Psoas muscle (tissue), 8 donors: ENCODE results near the gene ITGB5. TPM values are rescaled to one million over a fixed set of nuclear protein-coding genes. Genes with fewer than 3 reads are reported as not detected.
A peak's percentile ranks its signal among the peaks of the same experiment; 100 is the strongest.

ENCODE experiments used
- ATAC-seq, 4 donors: fragments of 200-7000 bp; cut with Tn5 transposase; one replicate each; pipeline ENCODE4 v1.9.1; 2020; ENCODE audit warnings: moderate library complexity in 3 of 4, mild to moderate bottlenecking in 2 of 4
- DNase-seq, 2 donors: peaks; one replicate each; pipeline ENCODE4 v3.0.0-alpha.2; 2020
- H3K27ac ChIP-seq: fragments of 200-600 bp; one replicate; pipeline ENCODE4 v1.8.0; 2022
- H3K27me3 ChIP-seq, 3 donors: fragments of 200-600 bp in 1 of 3; one replicate each; pipeline versions ENCODE4 v1.6.1 to v1.8.0; 2013 to 2022; ENCODE audit warnings: low read length in 2 of 3, mild to moderate bottlenecking in 2 of 3, moderate library complexity in 1 of 3; ENCODE audit not compliant: insufficient read depth in 3 of 3
- H3K36me3 ChIP-seq, 2 donors: fragments of 200-600 bp in 1 of 2; one replicate each; pipeline versions ENCODE4 v1.6.1 to v1.8.0; 2013 to 2022; ENCODE audit warnings: low read depth in 1 of 2, mild to moderate bottlenecking in 1 of 2, moderate library complexity in 1 of 2; ENCODE audit not compliant: insufficient read depth in 1 of 2
- H3K4me1 ChIP-seq: fragments of 200-600 bp; one replicate; pipeline ENCODE4 v1.8.0; 2022
- H3K4me3 ChIP-seq: fragments of 200-600 bp; one replicate; pipeline ENCODE4 v1.8.0; 2022; ENCODE audit warnings: mild to moderate bottlenecking
- H3K9me3 ChIP-seq: fragments of 200-600 bp; one replicate; pipeline ENCODE4 v1.8.0; 2022
- CTCF ChIP-seq: fragments of 200-600 bp; IDR thresholded peaks from one replicate; pipeline ENCODE4 v1.8.0; 2022; ENCODE audit warnings: antibody characterized with exemption
- WGBS, 3 donors: extraction: QIAGEN DNeasy Blood & Tissue Kit; methylation state at CpG; one replicate each; pipeline versions ENCODE4 v1.1.6 to v1.1.7; 2013; 5-methylcytosine and 5-hydroxymethylcytosine counted together
- intact Hi-C, 2 donors: fragments of 100-400 bp; cut with DNase I; formaldehyde crosslinking; loops; one replicate each; pipeline versions ENCODE4 v1.11.0 to v1.14.2; 2022
- polyA plus RNA-seq, 3 donors: library from polyadenylated mRNA; stranded (reverse); fragments of 200-250 nt; gene quantifications; one replicate each; pipeline ENCODE4 v1.2.3, GENCODE V29; 2013
- total RNA-seq, 4 donors: library from RNA; stranded (reverse); fragmentation: NEBNext Ultra II Directional in 2 of 4; extraction: Animal tissue kit (Norgen Biotek cat#: 25700) in 2 of 4; gene quantifications; one replicate each; pipeline versions ENCODE4 v1.2.1 to v1.2.4, GENCODE V29; 2021 to 2023
- donor health status: healthy with polysubstance abuse.
- donor health status: DM: no; HTN: no; CAD: no; lungs with moderate emphysema.
- donor health status: Bipolar disorder and iron deficiency.
- donor health status: healthy.
- donor health status: DM: yes; HTN: yes; CAD: no.
- donor health status: DM: no; HTN: no; CAD: no.
- donor health status: DM: no; HTN: no; CAD: no.
- donor health status: DM: yes; HTN: yes; CAD: no.

The ITGB5 gene
- total and polyA plus RNA-seq, 7 donors: 19.3 to 61.5 (median 37.5) TPM

- ATAC-seq (peak; percentile 51 to 73 (median 62)), DNase-seq (peak; percentile 49 to 78)
- Histone ChIP-seq H3K4me1 (peaks cover 43% of the 10 kb centered on the region), H3K27me3 (no peaks in the 10 kb centered on the region), H3K27ac (no peak overlapping the region), H3K9me3 (no peaks in the 10 kb centered on the region), H3K4me3 (no peak overlapping the region), H3K36me3 (peaks cover 0 to 39% of the 10 kb centered on the region in 2 donors)
- WGBS, 3 donors: 46 to 58% (median 53%) methylated on average over 10 of the region's 10 CpGs
- intact Hi-C loops: no loop called here
- TF ChIP-seq CTCF: no peak
Measured at GRCh38 chr3:124770336-124771082, 116.7 kb downstream of the ITGB5 start.

GRCh38 chr3:124769462-124769861 lies 117.7 kb downstream of the ITGB5 start:
- 92 to 94% (median 94%) methylated on average over 9 of the region's 9 CpGs for WGBS, 3 donors
- H3K4me1 ChIP-seq: peaks cover 36% of the 10 kb centered on the region
- peaks cover 0 to 50% of the 10 kb centered on the region in 2 donors for H3K36me3 ChIP-seq
- H3K27me3 ChIP-seq: no peaks in the 10 kb centered on the region
- no peak for TF ChIP-seq CTCF
- ATAC-seq (no peak), DNase-seq (peak in 1 of 2 donors; percentile 31)
- intact Hi-C loops: no loop called here
- no peak overlapping the region for H3K27ac ChIP-seq
- H3K9me3 ChIP-seq: no peaks in the 10 kb centered on the region
- no peak overlapping the region for H3K4me3 ChIP-seq

GRCh38 chr3:124768812-124769211 lies 118.4 kb downstream of the ITGB5 start:
- H3K27ac ChIP-seq: no peak overlapping the region
- DNase-seq (peak in 1 of 2 donors; percentile 55), ATAC-seq (peak; percentile 28 to 57 (median 40))
- H3K4me3 ChIP-seq: no peak overlapping the region
- H3K27me3 ChIP-seq: no peaks in the 10 kb centered on the region
- intact Hi-C loops: no loop called here
- peaks cover 0 to 56% of the 10 kb centered on the region in 2 donors for H3K36me3 ChIP-seq
- WGBS, 3 donors: 78 to 88% (median 87%) methylated on average over 7 of the region's 7 CpGs
- H3K4me1 ChIP-seq: peaks cover 30% of the 10 kb centered on the region
- no peaks in the 10 kb centered on the region for H3K9me3 ChIP-seq
- peak; percentile 32 for TF ChIP-seq CTCF

GRCh38 chr3:124767691-124768090 lies 119.5 kb downstream of the ITGB5 start:
- intact Hi-C loops: no loop called here
- no peak for TF ChIP-seq CTCF
- Histone ChIP-seq H3K27me3 (no peaks in the 10 kb centered on the region), H3K4me3 (no peak overlapping the region), H3K9me3 (no peaks in the 10 kb centered on the region), H3K4me1 (peaks cover 23% of the 10 kb centered on the region), H3K36me3 (peaks cover 0 to 67% of the 10 kb centered on the region in 2 donors), H3K27ac (no peak overlapping the region)
- DNase-seq (peak in 1 of 2 donors; percentile 18), ATAC-seq (no peak)
- 92 to 98% (median 96%) methylated on average over 6 of the region's 6 CpGs for WGBS, 3 donors

- TF ChIP-seq CTCF: no peak
- H3K27me3 ChIP-seq: no peaks in the 10 kb centered on the region
- ATAC-seq: no peak
- no peak overlapping the region for H3K27ac ChIP-seq
- 70 to 87% (median 72%) methylated on average over 5 of the region's 5 CpGs for WGBS, 3 donors
- peak in 1 of 2 donors; percentile 15 for DNase-seq
- H3K9me3 ChIP-seq: no peaks in the 10 kb centered on the region
- peaks cover 0 to 68% of the 10 kb centered on the region in 2 donors for H3K36me3 ChIP-seq
- peaks cover 19% of the 10 kb centered on the region for H3K4me1 ChIP-seq
- intact Hi-C loops: no loop called here
- no peak overlapping the region for H3K4me3 ChIP-seq
Measured at GRCh38 chr3:124767264-124767663, 119.9 kb downstream of the ITGB5 start.
